Endothelial cell of umbilical vein (primary cell): ENCODE results near the gene ADM2.

ENCODE experiments used
- CTCF ChIP-seq, 2 donors: IDR thresholded peaks; 1 replicate in 1 of 2; 2 replicates in 1 of 2; pipeline ENCODE4 v1.5.1; 2011; ENCODE audit warnings: low read length in 2 of 2, mild to moderate bottlenecking in 2 of 2, moderate library complexity in 2 of 2, control low read depth in 1 of 2, inconsistent platforms in 1 of 2, low read depth in 1 of 2; ENCODE audit not compliant: insufficient read depth in 1 of 2; ENCODE audit errors: extremely low read depth in 1 of 2
- EZH2 ChIP-seq: IDR thresholded peaks from 2 replicates; pipeline ENCODE4 v1.6.1; 2012; ENCODE audit warnings: borderline replicate concordance, low read depth, mild to moderate bottlenecking, moderate library complexity, low read length, inconsistent platforms; ENCODE audit not compliant: severe bottlenecking
- POLR2A ChIP-seq: IDR thresholded peaks from 2 replicates; pipeline ENCODE4 v1.6.1; 2012; ENCODE audit warnings: low read depth, mild to moderate bottlenecking, control low read depth, low read length

- TF ChIP-seq EZH2 (no peak), POLR2A (no peak), CTCF (IDR thresholded peaks at IDR 0.05; ENCODE audit: extremely low read depth in 1 of 2, insufficient read depth in 1 of 2, low read depth in 1 of 2, low read length in 2 of 2) (no peak)
Observed at GRCh38 chr22:50508897-50509296, 27.6 kb downstream of the ADM2 start.
